ENCODE data around the gene CHRM3. TPM values are rescaled to one million over a fixed set of nuclear protein-coding genes. Genes with fewer than 3 reads are reported as not detected.
"Not testable (repeated sequence)": the region's sequence is repeated elsewhere in the genome, so short reads cannot be mapped to it uniquely, and the experiment has no call there.

Gene CHRM3
- total RNA-seq, 2 donors from 2014 or later, result 11.6 to 17.0 TPM

- no peak overlapping the region for H3K27ac ChIP-seq
- DNase-seq, result no peak
- H3K4me3 ChIP-seq, result no peak overlapping the region
- no peaks in the 10 kb centered on the region for H3K27me3 ChIP-seq
- H3K9ac ChIP-seq (ENCODE audit: low read depth in 2 of 2, low read length in 2 of 2), result no peak overlapping the region
- TF ChIP-seq, protein P1, sequence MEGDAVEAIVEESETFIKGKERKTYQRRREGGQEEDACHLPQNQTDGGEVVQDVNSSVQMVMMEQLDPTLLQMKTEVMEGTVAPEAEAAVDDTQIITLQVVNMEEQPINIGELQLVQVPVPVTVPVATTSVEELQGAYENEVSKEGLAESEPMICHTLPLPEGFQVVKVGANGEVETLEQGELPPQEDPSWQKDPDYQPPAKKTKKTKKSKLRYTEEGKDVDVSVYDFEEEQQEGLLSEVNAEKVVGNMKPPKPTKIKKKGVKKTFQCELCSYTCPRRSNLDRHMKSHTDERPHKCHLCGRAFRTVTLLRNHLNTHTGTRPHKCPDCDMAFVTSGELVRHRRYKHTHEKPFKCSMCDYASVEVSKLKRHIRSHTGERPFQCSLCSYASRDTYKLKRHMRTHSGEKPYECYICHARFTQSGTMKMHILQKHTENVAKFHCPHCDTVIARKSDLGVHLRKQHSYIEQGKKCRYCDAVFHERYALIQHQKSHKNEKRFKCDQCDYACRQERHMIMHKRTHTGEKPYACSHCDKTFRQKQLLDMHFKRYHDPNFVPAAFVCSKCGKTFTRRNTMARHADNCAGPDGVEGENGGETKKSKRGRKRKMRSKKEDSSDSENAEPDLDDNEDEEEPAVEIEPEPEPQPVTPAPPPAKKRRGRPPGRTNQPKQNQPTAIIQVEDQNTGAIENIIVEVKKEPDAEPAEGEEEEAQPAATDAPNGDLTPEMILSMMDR (IDR thresholded peaks at IDR 0.05), result no peak
- no peaks in the 10 kb centered on the region for H3K9me3 ChIP-seq
- no peaks in the 10 kb centered on the region for H3K4me1 ChIP-seq
- H3K36me3 ChIP-seq, result no peaks in the 10 kb centered on the region
- intact Hi-C loops (cut with DNase I), result no loop called here
These were observed 19.1 kb upstream of the CHRM3 start for GRCh38 chr1:239367196-239367810.

DNA sequence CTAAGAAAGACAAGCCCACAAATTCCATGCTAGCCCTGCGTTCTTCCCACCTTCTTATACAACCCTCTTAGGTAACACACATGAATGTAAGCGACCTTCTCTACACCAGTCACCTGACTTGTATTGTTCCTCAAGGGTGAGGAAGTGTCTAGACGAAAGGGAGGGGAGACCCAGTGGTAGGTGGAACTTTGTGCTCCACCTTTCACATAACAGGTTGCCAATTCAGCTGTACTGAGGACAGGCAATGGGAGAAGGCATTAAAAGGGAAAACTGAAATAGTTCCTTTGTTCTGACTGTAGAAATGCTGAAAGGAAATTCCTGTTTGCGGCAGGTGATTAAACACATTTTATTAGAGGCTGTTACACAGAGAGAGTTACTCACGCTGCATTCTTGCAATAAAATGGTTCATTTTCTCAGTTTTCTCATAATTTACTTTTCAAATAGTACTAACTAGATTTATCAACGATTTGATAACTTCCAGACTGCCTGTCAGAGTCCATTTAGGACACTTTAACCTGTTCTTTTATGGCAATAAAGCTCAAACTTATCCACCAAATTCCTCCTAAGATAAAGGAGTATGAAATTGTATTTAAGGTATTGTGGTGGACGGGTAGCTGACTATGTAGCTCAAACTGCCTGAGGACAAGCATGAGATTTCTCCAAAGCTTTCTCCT, 17.8 kb upstream of the CHRM3 start:
- TF ChIP-seq, protein P1 (IDR thresholded peaks at IDR 0.05), result no peak
- Histone ChIP-seq H3K27ac (peak overlapping the region; percentile 51), H3K4me1 (no peaks in the 10 kb centered on the region), H3K4me3 (no peak overlapping the region), H3K36me3 (no peaks in the 10 kb centered on the region), H3K27me3 (no peaks in the 10 kb centered on the region), H3K9ac (ENCODE audit: low read depth in 2 of 2, low read length in 2 of 2) (no peak overlapping the region), H3K9me3 (no peaks in the 10 kb centered on the region)
- peak; percentile 63 for DNase-seq
- intact Hi-C loops (cut with DNase I), result no loop called here

DNA sequence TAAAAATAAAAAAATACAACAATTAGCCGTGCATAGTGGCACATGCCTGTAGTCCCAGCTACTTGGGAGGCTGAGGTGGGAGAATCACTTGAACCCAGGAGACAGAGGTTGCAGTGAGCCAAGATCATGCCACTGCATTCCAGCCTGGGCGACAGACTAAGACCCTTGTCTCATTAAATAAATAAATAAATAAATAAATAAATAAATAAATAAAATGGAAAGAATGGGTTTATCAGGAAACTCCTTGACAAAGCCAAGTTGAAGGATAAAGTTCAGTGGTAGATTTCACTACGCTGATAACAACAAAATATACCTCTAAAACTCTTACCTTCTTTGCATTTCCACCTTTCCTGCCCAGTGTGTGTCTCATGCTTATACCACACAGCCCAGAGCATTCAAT, 15.5 kb upstream of the CHRM3 start:
- H3K27ac ChIP-seq; H3K9me3 ChIP-seq; H3K27me3 ChIP-seq; H3K36me3 ChIP-seq; H3K4me3 ChIP-seq; H3K9ac ChIP-seq (ENCODE audit: low read depth in 2 of 2, low read length in 2 of 2); H3K4me1 ChIP-seq; DNase-seq; intact Hi-C loops (cut with DNase I): not testable (repeated sequence)

- Histone ChIP-seq H3K9ac (ENCODE audit: low read depth in 2 of 2, low read length in 2 of 2) (no peak overlapping the region), H3K27ac (no peak overlapping the region), H3K4me1 (no peaks in the 10 kb centered on the region), H3K27me3 (no peaks in the 10 kb centered on the region), H3K4me3 (no peak overlapping the region), H3K9me3 (no peaks in the 10 kb centered on the region), H3K36me3 (no peaks in the 10 kb centered on the region)
- intact Hi-C loops (cut with DNase I), result no loop called here
- TF ChIP-seq, protein P1 (IDR thresholded peaks at IDR 0.05), result no peak
- no peak for DNase-seq
These were observed 3.7 kb upstream of the CHRM3 start for GRCh38 chr1:239382666-239383065.

GRCh38 chr1:239383714-239384113, 2.7 kb upstream of the CHRM3 start:
- H3K9ac ChIP-seq (ENCODE audit: low read depth in 2 of 2, low read length in 2 of 2), result no peak overlapping the region
- no peaks in the 10 kb centered on the region for H3K4me1 ChIP-seq
- H3K27me3 ChIP-seq, result no peaks in the 10 kb centered on the region
- no peak overlapping the region for H3K4me3 ChIP-seq
- no peak overlapping the region for H3K27ac ChIP-seq
- H3K9me3 ChIP-seq, result no peaks in the 10 kb centered on the region
- intact Hi-C loops (cut with DNase I), result no loop called here
- no peak for DNase-seq
- H3K36me3 ChIP-seq, result no peaks in the 10 kb centered on the region
- TF ChIP-seq, protein P1 (IDR thresholded peaks at IDR 0.05), result no peak

All from colonic mucosa (tissue), 4 donors.